Measurements from ENCODE around the gene GLUL. TPM values are rescaled to one million over a fixed set of nuclear protein-coding genes. Genes with fewer than 3 reads are reported as not detected.

Gene GLUL
- total and polyA plus RNA-seq, 12 donors: 153 to 1,048 (median 377) TPM

GRCh38 chr1:182367926-182368325, 23.7 kb downstream of the GLUL start:
- intact Hi-C loops (cut with DNase I): no loop called here
- Histone ChIP-seq H3K4me3 (no peak overlapping the region), H3K27me3 (no peaks in the 10 kb centered on the region), H3K9me3 (replicated peaks in 1 of 3) (no peaks in the 10 kb centered on the region), H3K36me3 (replicated peaks in 1 of 2) (no peaks in the 10 kb centered on the region), H3K4me1 (replicated peaks in 1 of 2) (peaks cover 0 to 3% of the 10 kb centered on the region in 2 donors), H3K27ac (no peak overlapping the region)
- no peak for TF ChIP-seq CTCF (IDR thresholded peaks at IDR 0.05)
- TF ChIP-seq POLR2A (IDR thresholded peaks at IDR 0.05): no peak
- 54 to 63% (median 58%) methylated on average over 2 of the region's 2 CpGs for WGBS, 4 donors
- no peak for DNase-seq

- no peak for TF ChIP-seq CTCF (IDR thresholded peaks at IDR 0.05)
- TF ChIP-seq POLR2A (IDR thresholded peaks at IDR 0.05): no peak
- no peak overlapping the region for H3K27ac ChIP-seq
Observed at GRCh38 chr1:182366596-182366995, 25.0 kb downstream of the GLUL start.

GRCh38 chr1:182359645-182360044, 31.9 kb downstream of the GLUL start:
- no peak for TF ChIP-seq POLR2A (IDR thresholded peaks at IDR 0.05)
- 53 to 62% (median 58%) methylated on average over 7 of the region's 7 CpGs for WGBS, 4 donors
- no peak overlapping the region for H3K4me3 ChIP-seq
- H3K9me3 ChIP-seq (replicated peaks in 1 of 3): no peaks in the 10 kb centered on the region
- H3K27me3 ChIP-seq: no peaks in the 10 kb centered on the region
- no peak for DNase-seq
- intact Hi-C loops (cut with DNase I): no loop called here
- no peaks in the 10 kb centered on the region for H3K36me3 ChIP-seq (replicated peaks in 1 of 2)
- no peaks in the 10 kb centered on the region for H3K4me1 ChIP-seq (replicated peaks in 1 of 2)
- no peak overlapping the region for H3K27ac ChIP-seq

More at GRCh38 chr1:182366596-182366995, 25.0 kb downstream of the GLUL start:
- intact Hi-C loops (cut with DNase I): no loop called here
- Histone ChIP-seq H3K36me3 (replicated peaks in 1 of 2) (no peaks in the 10 kb centered on the region), H3K27me3 (no peaks in the 10 kb centered on the region), H3K4me3 (no peak overlapping the region), H3K4me1 (replicated peaks in 1 of 2) (peaks cover 0 to 3% of the 10 kb centered on the region in 2 donors), H3K9me3 (replicated peaks in 1 of 3) (no peaks in the 10 kb centered on the region)
- 79 to 92% (median 84%) methylated on average over 2 of the region's 2 CpGs for WGBS, 4 donors
- DNase-seq: no peak

GRCh38 chr1:182357913-182358312, 33.7 kb downstream of the GLUL start:
- H3K27ac ChIP-seq: no peak overlapping the region
- H3K36me3 ChIP-seq (replicated peaks in 1 of 2): no peaks in the 10 kb centered on the region
- no peaks in the 10 kb centered on the region for H3K27me3 ChIP-seq
- H3K9me3 ChIP-seq (replicated peaks in 1 of 3): no peaks in the 10 kb centered on the region
- no peak for DNase-seq
- 75 to 86% (median 78%) methylated on average over 4 of the region's 4 CpGs for WGBS, 4 donors
- H3K4me1 ChIP-seq (replicated peaks in 1 of 2): no peaks in the 10 kb centered on the region
- no peak for TF ChIP-seq POLR2A (IDR thresholded peaks at IDR 0.05)
- intact Hi-C loops (cut with DNase I): no loop called here
- H3K4me3 ChIP-seq: no peak overlapping the region

GRCh38 chr1:182357171-182357570, 34.4 kb downstream of the GLUL start:
- Histone ChIP-seq H3K4me3 (no peak overlapping the region), H3K27ac (no peak overlapping the region), H3K36me3 (replicated peaks in 1 of 2) (no peaks in the 10 kb centered on the region), H3K4me1 (replicated peaks in 1 of 2) (no peaks in the 10 kb centered on the region), H3K27me3 (no peaks in the 10 kb centered on the region), H3K9me3 (replicated peaks in 1 of 3) (no peaks in the 10 kb centered on the region)
- no peak for DNase-seq
- intact Hi-C loops (cut with DNase I): no loop called here
- 67 to 81% (median 75%) methylated on average over 2 of the region's 2 CpGs for WGBS, 4 donors
- no peak for TF ChIP-seq CTCF (IDR thresholded peaks at IDR 0.05)
- TF ChIP-seq POLR2A (IDR thresholded peaks at IDR 0.05): no peak
